ENCODE data around the gene OR6S1. TPM values are rescaled to one million over a fixed set of nuclear protein-coding genes. Genes with fewer than 3 reads are reported as not detected.
"Not testable (repeated sequence)": the region's sequence is repeated elsewhere in the genome, so short reads cannot be mapped to it uniquely, and the experiment has no call there.

Gene OR6S1
- total and polyA plus RNA-seq, 2 donors, result not detected

DNA sequence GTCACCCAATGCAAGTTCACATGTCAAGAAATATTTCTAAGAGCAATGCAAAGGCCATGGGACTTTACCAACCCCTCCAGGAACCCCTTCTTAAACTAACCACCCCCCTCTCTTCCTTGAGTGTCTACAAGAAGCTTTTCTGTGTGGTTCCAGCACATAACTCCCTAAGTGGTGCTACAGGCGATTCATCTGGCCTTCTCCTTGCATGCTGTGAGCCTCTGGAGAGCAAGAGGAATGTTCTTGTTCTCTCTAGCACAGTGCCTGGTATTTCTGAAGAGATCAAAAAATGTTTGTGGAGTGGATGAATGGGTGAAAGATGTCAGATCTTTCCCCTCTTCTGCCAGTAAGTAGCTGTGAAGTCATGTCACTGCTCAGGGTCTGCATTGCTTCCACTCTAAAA lies 44.4 kb downstream of the OR6S1 start:
- H3K4me3 ChIP-seq (ENCODE audit: low read length in 2 of 2), result no peak overlapping the region
- no peak for DNase-seq (ENCODE audit: low read depth in 6 of 9, low spot score in 9 of 9)
- H3K4me1 ChIP-seq (ENCODE audit: control insufficient read depth in 2 of 2, insufficient read depth in 2 of 2, low read length in 2 of 2), result no peaks in the 10 kb centered on the region
- no peak overlapping the region for H3K27ac ChIP-seq (ENCODE audit: low read depth in 1 of 2, low read length in 1 of 2)
- no peaks in the 10 kb centered on the region for H3K9me3 ChIP-seq (ENCODE audit: control insufficient read depth in 2 of 2, insufficient read depth in 1 of 2, low read length in 1 of 2)
- no peaks in the 10 kb centered on the region for H3K27me3 ChIP-seq (ENCODE audit: control insufficient read depth in 2 of 2, insufficient read depth in 1 of 2, low read length in 1 of 2)
- 93% methylated on average over 1 of the region's 1 CpG for WGBS
- H3K36me3 ChIP-seq (ENCODE audit: control insufficient read depth in 2 of 2, insufficient read depth in 2 of 2, low read length in 1 of 2), result no peaks in the 10 kb centered on the region

DNA sequence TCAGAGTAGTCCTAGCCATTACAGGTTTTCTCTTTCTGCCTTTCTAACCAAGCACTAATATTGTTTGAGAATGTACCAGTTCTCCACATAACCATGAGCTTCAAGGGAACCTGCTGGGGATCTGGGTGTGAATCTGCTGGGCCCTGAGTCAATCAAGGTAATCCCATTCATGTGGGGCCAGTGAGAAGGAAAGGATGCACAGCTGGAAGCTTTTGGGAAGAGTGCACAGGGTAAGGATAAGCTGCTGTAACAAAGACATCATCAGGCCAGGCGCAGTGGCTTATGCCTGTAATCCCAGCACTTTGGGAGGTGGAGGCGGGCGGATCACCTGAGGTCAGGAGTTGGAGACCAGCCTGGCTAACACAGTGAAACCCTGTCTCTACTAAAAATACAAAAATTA lies 45.8 kb downstream of the OR6S1 start:
- not testable (repeated sequence) for H3K27me3 ChIP-seq (ENCODE audit: control insufficient read depth in 2 of 2, insufficient read depth in 1 of 2, low read length in 1 of 2); H3K4me3 ChIP-seq (ENCODE audit: low read length in 2 of 2); H3K36me3 ChIP-seq (ENCODE audit: control insufficient read depth in 2 of 2, insufficient read depth in 2 of 2, low read length in 1 of 2); H3K27ac ChIP-seq (ENCODE audit: low read depth in 1 of 2, low read length in 1 of 2); H3K4me1 ChIP-seq (ENCODE audit: control insufficient read depth in 2 of 2, insufficient read depth in 2 of 2, low read length in 2 of 2); H3K9me3 ChIP-seq (ENCODE audit: control insufficient read depth in 2 of 2, insufficient read depth in 1 of 2, low read length in 1 of 2); DNase-seq (ENCODE audit: low read depth in 6 of 9, low spot score in 9 of 9)
- WGBS, result 100% methylated on average over 3 of the region's 3 CpGs

DNA sequence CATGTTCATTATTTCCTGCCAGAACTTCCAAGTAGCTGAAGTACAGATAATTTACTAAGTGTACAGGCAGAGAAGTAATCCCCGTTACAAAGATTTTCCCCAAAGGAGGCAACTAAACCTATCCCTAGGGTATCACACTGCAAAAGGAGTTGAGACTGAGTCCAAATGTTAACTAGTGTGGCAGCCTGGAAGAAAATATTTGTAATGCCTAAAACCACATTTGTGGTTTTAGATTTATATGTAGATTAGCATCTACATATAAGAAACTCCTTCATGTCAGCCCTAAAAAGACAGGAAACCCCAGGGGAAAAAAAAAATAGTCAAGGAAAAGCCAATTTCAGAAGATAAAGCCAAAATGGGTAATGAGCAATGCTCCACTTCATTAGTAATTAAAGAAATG lies 48.9 kb downstream of the OR6S1 start:
- Histone ChIP-seq H3K4me1 (ENCODE audit: control insufficient read depth in 2 of 2, insufficient read depth in 2 of 2, low read length in 2 of 2) (no peaks in the 10 kb centered on the region), H3K9me3 (ENCODE audit: control insufficient read depth in 2 of 2, insufficient read depth in 1 of 2, low read length in 1 of 2) (no peaks in the 10 kb centered on the region), H3K27me3 (ENCODE audit: control insufficient read depth in 2 of 2, insufficient read depth in 1 of 2, low read length in 1 of 2) (no peaks in the 10 kb centered on the region), H3K36me3 (ENCODE audit: control insufficient read depth in 2 of 2, insufficient read depth in 2 of 2, low read length in 1 of 2) (no peaks in the 10 kb centered on the region), H3K27ac (ENCODE audit: low read depth in 1 of 2, low read length in 1 of 2) (no peak overlapping the region), H3K4me3 (ENCODE audit: low read length in 2 of 2) (no peak overlapping the region)
- DNase-seq (ENCODE audit: low read depth in 6 of 9, low spot score in 9 of 9), result no peak
- WGBS, result 37% methylated on average over 1 of the region's 1 CpG

DNA sequence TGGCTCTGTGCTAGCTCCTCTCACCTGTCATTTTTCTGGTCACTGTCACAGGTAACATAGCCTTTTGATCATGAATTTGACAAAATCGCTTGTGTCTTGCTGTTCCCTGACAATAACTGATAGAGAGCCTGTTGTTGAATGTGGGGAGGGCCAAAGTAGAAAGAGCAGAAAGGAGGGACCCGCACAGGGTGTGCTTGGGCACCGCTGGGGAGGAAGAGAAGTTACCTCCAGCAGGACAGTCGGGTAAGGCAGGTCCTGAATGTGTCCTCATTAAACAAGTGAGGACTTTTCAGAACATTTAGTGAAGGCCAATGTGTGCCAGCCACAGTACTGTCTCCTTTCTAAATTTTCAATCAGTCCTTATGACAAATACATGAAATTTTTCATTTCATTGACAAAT lies 50.3 kb downstream of the OR6S1 start, which contains the start of gene RNASE12:
Gene RNASE12 (minus strand): TSS at position 142 of the 400 bp plus-strand sequence. CDS start 653 bp downstream, outside the sequence.
- no peaks in the 10 kb centered on the region for H3K27me3 ChIP-seq (ENCODE audit: control insufficient read depth in 2 of 2, insufficient read depth in 1 of 2, low read length in 1 of 2)
- H3K4me1 ChIP-seq (ENCODE audit: control insufficient read depth in 2 of 2, insufficient read depth in 2 of 2, low read length in 2 of 2), result no peaks in the 10 kb centered on the region
- no peak within 1 kb of the TSS for H3K27ac ChIP-seq (ENCODE audit: low read depth in 1 of 2, low read length in 1 of 2)
- 95% methylated on average over 4 of the region's 4 CpGs for WGBS
- H3K9me3 ChIP-seq (ENCODE audit: control insufficient read depth in 2 of 2, insufficient read depth in 1 of 2, low read length in 1 of 2), result no peaks in the 10 kb centered on the region
- H3K4me3 ChIP-seq (ENCODE audit: low read length in 2 of 2), result no peak within 1 kb of the TSS
- no peaks in the 10 kb centered on the region for H3K36me3 ChIP-seq (ENCODE audit: control insufficient read depth in 2 of 2, insufficient read depth in 2 of 2, low read length in 1 of 2)
- DNase-seq (ENCODE audit: low read depth in 6 of 9, low spot score in 9 of 9), result no peak

Other genes starting within 250 kb of the OR6S1 start
- gene TEP1, start 228.2 kb downstream of the OR6S1 start, total RNA-seq, result 15.4 TPM
- 34.5 TPM for gene TEP1, start 228.2 kb downstream of the OR6S1 start, polyA plus RNA-seq
- gene KLHL33, start 205.5 kb downstream of the OR6S1 start, total RNA-seq, result 0.80 TPM
- 0.64 TPM for gene KLHL33, start 205.5 kb downstream of the OR6S1 start, polyA plus RNA-seq
- 34.8 TPM for gene OSGEP, start 186.9 kb downstream of the OR6S1 start, total RNA-seq
- gene OSGEP, start 186.9 kb downstream of the OR6S1 start, polyA plus RNA-seq, result 96.8 TPM
- 159 TPM for gene APEX1, start 186.5 kb downstream of the OR6S1 start, total RNA-seq
- 128 TPM for gene APEX1, start 186.5 kb downstream of the OR6S1 start, polyA plus RNA-seq
- 18.6 TPM for gene PIP4P1, start 180.3 kb downstream of the OR6S1 start, total RNA-seq
- 53.2 TPM for gene PIP4P1, start 180.3 kb downstream of the OR6S1 start, polyA plus RNA-seq
- gene PNP, start 172.3 kb downstream of the OR6S1 start, total RNA-seq, result 50.7 TPM
- 29.8 TPM for gene PNP, start 172.3 kb downstream of the OR6S1 start, polyA plus RNA-seq
- gene RNASE10, start 136.2 kb downstream of the OR6S1 start, total RNA-seq, result 0.09 TPM
- gene RNASE10, start 136.2 kb downstream of the OR6S1 start, polyA plus RNA-seq, result 0.09 TPM
- gene RNASE9, start 80.6 kb downstream of the OR6S1 start, total RNA-seq, result not detected
- 0.02 TPM for gene RNASE9, start 80.6 kb downstream of the OR6S1 start, polyA plus RNA-seq
- gene RNASE11, start 53.7 kb downstream of the OR6S1 start, total RNA-seq, result not detected
- 0.02 TPM for gene RNASE11, start 53.7 kb downstream of the OR6S1 start, polyA plus RNA-seq
- gene RNASE12, start 50.3 kb downstream of the OR6S1 start, total RNA-seq, result not detected
- not detected for gene RNASE12, start 50.3 kb downstream of the OR6S1 start, polyA plus RNA-seq
- gene RNASE4, start 42.9 kb upstream of the OR6S1 start, total RNA-seq, result 1.7 TPM
- 25.4 TPM for gene RNASE4, start 42.9 kb upstream of the OR6S1 start, polyA plus RNA-seq
- gene ANG, start 47.1 kb upstream of the OR6S1 start, total RNA-seq, result 0.99 TPM
- 9.1 TPM for gene ANG, start 47.1 kb upstream of the OR6S1 start, polyA plus RNA-seq
- not detected for gene EDDM3A, start 104.2 kb upstream of the OR6S1 start, total RNA-seq
- gene EDDM3A, start 104.2 kb upstream of the OR6S1 start, polyA plus RNA-seq, result 0.11 TPM
- 0.09 TPM for gene EDDM3B, start 126.7 kb upstream of the OR6S1 start, total RNA-seq
- gene EDDM3B, start 126.7 kb upstream of the OR6S1 start, polyA plus RNA-seq, result 1.7 TPM
- 31.3 TPM for gene RNASE6, start 139.6 kb upstream of the OR6S1 start, total RNA-seq
- 87.1 TPM for gene RNASE6, start 139.6 kb upstream of the OR6S1 start, polyA plus RNA-seq
- gene RNASE1, start 161.2 kb upstream of the OR6S1 start, total RNA-seq, result 200 TPM
- gene RNASE1, start 161.2 kb upstream of the OR6S1 start, polyA plus RNA-seq, result 491 TPM
- gene RNASE3, start 249.7 kb upstream of the OR6S1 start, total RNA-seq, result 26.7 TPM
- gene RNASE3, start 249.7 kb upstream of the OR6S1 start, polyA plus RNA-seq, result 1.2 TPM

Measured in thymus (tissue), 11 donors.